ENCODE results near the gene ZNF511.

The ZNF511 gene

DNA sequence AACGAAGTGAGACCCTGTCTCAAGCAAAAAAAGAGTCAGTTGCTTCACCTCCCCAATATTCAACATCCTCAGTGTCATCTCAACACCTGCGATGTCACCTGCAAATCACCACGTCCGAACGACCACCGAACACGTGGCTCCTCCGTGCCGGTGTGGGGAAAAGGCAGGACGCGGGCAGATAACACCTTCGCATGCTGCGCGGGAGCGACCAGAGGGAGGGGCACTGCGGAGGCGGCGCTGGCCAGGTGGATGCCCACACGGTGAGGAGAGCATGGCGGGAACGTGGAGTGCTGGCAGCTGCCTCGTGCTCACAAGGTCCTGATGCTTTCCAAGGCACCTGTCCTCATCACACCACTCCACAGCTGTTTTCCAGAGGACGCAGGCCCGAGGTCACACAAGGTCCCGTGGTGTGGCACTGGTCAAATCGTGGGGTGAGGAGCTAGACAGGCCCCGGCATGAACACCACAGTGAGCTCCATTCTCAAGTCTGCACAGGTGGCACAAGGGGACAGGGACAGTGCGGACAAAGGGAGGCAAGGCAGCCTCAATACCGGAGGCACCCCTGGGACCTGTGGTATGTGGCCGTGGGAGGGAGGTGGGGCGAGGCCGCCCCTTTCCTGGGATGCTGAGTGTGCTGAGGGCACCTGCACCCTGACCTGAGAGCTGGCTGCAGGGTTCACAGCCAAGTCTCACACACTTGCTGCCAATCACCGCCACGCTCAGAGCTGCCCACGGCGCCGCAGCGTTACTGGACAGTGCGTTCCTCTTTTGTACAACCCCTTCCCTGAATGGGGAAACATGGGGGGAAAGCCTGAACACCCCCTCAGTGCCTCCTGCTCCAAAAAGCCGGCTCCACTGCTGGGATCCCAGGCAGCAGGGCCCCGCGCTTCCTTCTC is 13.0 kb upstream of the ZNF511 start:
- DNase-seq, result no peak

DNA sequence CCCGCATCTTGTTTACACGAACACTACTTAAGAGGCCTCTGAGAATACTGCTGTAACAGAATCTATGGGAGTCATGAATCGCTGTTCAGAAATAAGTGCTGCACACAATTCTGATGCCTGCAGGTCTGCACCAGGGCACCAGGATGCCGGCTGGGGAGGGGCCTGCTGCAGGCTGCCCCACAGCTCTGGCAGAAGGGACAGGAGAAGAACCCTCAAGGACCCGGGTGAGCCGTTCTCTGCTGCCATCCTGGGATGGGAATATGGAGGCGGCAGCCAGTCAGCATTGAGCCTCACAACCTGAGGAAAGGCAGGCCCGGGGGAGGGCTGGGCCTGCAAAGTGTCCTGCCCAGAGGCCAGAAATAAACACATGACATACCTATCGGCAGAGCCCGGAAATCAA is 11.2 kb upstream of the ZNF511 start:
- no peak for DNase-seq

GRCh38 chr10:133298466-133298865 is 10.2 kb upstream of the ZNF511 start:
- no peak for DNase-seq

DNA sequence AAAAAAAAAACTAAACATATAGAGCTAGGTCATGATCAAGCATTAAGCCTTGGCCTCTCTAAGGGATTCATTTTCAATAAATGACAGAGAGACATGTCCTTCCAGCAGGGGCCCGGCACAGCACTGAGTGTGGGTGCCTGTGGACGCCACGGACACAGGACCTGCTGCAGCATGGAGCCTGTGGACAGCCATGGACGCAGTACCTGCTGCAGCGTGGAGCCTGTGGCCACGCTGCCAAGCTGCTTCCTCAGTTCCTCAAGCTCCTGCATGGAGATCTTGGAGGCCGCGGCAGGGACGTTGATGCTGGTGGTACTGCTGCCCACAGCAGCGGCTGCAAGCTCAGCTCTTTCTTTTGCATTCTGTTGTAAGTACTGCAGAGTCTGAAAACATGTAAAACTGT is 9.5 kb upstream of the ZNF511 start:
- DNase-seq, result no peak

DNA sequence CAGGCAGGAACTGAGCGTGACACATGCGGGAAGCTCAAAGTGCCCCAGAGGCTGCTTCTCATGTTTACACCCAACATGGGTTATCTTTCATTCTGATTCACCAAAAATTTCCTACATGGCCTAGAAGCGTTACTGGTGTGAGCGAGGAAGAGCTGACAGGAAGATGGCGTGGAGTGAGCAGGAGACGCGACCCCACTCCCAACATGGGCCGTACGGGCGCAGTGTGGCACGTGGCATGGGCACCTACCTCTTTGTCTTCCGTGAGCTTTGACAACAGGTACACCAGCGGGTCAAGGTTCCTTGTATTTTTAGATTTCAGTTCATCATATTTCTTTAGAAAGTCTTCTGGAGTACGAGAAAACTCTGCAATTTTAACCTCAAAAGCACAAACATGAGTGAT is 9.0 kb upstream of the ZNF511 start:
- no peak for DNase-seq

- DNase-seq, result no peak
These were observed 6.5 kb upstream of the ZNF511 start for GRCh38 chr10:133302230-133302629.

- no peak for DNase-seq
These were observed 5.5 kb upstream of the ZNF511 start for GRCh38 chr10:133303206-133303605.

GRCh38 chr10:133306097-133306476 is 2.6 kb upstream of the ZNF511 start:
- DNase-seq, result no peak

GRCh38 chr10:133306941-133307379 is 1.8 kb upstream of the ZNF511 start:
- DNase-seq, result no peak

GRCh38 chr10:133307776-133308420 is 816 bp upstream of the ZNF511 start:
- peak; percentile 70 for DNase-seq

- DNase-seq, result peak; percentile 95
These were observed 496 bp downstream of the ZNF511 start for GRCh38 chr10:133309100-133309719.

DNA sequence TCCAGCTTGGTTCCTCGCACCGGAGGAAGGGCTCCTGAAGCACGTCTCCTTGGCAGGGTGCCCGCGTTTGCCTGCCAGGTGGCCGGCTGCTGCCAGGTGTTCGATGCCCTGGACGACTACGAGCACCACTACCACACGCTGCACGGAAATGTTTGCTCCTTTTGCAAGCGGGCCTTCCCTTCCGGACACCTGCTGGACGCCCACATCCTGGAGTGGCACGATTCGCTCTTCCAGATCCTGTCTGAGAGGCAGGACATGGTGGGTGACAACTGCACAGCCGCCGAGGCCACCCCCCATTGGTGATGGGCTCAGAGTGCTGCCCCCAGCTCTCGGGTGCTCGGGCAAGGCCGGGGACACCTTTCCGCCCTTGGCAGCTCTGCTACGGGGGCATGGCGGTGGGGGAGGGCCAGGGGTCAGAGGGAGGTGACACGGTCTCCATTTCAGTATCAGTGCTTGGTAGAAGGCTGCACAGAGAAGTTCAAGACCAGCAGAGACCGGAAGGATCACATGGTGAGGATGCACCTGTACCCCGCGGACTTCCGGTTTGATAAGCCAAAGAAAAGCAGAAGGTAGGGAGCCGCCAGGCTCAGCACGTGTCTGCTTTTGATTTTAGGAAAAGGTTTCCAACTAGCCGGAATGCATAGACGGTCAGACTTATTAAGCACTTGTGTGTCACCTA is 1.1 kb downstream of the ZNF511 start:
- DNase-seq, result peak; percentile 37

- DNase-seq, result no peak
These were observed 1.7 kb downstream of the ZNF511 start for GRCh38 chr10:133310399-133310755.

- no peak for DNase-seq
These were observed 2.1 kb downstream of the ZNF511 start for GRCh38 chr10:133310789-133311188.

GRCh38 chr10:133311570-133311969 is 2.9 kb downstream of the ZNF511 start:
- no peak for DNase-seq

- DNase-seq, result no peak
These were observed 3.5 kb downstream of the ZNF511 start for GRCh38 chr10:133312016-133312768.

DNA sequence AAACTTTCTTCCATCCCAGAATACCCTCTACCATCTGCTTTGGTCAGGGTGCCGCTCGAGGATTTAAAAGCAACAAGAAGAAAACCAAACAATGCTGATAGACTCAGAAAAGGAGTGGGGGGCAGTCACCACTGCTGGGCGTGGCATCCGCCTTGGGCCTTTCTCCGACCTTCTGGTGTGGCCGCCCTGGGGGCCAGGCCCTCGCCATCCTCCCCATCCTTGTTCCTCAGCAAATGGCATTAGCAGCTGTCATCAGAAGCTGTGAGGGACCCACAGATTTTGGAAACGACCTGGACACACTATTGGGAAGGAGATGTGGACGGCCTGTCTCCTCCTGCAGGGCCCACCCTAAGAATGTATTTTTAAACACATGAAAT is 4.0 kb downstream of the ZNF511 start:
- DNase-seq, result no peak

DNA sequence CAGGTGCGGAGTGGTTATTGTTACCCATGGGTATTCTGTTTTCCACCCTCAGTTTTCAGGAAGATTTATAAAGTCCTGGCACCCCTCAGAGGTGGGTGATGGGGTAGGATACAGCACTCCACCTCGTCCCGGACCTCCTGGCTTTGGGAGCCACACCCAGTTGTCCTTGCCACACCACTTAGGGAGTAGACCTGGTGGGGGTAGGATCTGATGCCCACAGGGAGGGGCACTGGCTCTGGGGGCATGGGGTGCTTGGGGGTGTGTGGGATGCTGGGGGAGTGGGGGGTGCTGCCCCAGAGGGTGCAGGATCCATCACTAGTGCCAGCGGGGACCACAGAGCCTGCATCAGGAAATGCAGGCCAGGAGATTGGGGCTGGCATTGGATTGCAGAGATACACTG is 4.5 kb downstream of the ZNF511 start:
- DNase-seq, result no peak

DNA sequence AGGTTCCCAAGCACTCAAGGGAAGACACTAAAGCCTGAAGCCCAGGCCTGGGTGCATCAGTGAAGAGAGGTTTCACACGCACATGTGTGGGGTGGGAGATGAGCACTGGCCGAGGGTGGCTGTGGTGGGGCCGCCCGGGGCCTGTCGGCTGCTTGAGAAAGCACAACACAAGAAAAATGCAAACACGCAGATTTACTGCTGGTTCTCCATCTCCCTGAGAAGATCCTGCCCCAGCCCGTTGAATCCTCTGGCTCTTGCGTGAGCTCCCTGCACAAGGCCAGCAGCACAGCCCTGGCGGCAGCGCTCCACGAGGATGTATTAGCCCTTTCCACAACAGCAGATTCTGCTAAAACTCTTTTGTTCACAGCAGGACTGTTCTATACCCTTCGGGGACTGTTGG is 6.2 kb downstream of the ZNF511 start:
- no peak for DNase-seq

DNA sequence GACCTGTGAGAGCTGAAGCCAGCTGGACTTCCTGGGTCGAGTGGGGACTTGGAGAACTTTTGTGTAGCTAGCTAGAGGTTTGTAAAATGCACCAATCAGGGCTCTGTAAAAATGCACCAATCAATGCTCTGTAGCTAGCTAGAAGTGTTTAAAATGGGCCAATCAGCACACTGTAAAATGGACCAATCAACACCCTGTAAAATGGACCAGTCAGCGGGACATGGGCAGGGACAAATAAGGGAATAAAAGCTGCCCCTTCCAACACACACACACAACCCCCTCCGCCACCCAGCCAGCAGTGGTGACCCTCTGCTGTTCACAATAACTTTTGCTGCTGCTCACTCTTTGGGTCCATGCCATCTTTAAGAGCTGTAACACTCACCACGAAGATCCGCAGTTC is 7.1 kb downstream of the ZNF511 start:
- DNase-seq, result no peak

DNA sequence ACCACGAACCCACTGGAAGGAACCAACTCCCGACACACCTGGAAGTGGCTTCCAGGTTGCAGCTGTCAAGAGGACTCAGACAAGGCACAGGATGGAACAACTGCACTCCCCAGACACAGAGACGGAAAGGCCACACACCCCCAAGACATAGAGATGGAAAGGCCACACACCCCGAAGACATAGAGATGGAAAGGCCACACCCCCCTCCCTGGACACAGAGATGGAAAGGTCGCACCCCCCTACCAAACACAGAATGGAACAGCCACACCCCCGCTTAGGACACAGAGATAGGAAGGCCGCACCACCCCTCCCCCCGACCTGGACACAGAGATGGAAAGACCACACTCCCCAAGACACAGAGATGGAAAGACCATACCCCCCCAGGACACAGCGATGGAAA is 7.6 kb downstream of the ZNF511 start:
- no peak for DNase-seq

- no peak for DNase-seq
These were observed 8.0 kb downstream of the ZNF511 start for GRCh38 chr10:133316732-133317131.

All from femur (tissue), 1 donor.